Inflammatory macrophage treated with lipopolysaccharide for 1 hour (primary cell): ENCODE measurements around the gene CAP2.
A peak's percentile ranks its signal among the peaks of the same experiment; 100 is the strongest.

ENCODE experiments used
- DNase-seq, 2 donors: peaks; one replicate each; pipeline ENCODE4 v3.0.0-alpha.2; 2020 to 2022

CAP2 gene

GRCh38 chr6:17476511-17476910 is 83.1 kb downstream of the CAP2 start:
- no peak for DNase-seq

DNA sequence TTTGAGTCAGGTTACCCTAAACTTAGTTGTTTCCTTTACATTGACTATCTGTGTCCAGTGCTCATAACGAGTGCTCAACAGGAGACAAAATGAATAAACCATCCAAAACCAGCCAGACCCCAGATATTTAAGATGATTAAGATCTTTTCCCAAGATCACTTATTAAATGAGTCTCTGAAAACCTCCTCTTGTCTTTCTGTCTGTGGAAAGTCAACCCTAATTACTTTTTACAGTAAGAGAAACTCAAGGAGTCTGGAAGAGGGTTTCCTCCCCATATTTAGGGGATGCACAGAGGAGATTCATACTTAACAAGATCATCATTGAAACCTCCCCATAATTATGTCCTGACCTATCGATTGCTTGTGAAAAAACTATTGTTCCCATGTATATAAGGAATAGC is 84.0 kb downstream of the CAP2 start:
- no peak for DNase-seq

DNA sequence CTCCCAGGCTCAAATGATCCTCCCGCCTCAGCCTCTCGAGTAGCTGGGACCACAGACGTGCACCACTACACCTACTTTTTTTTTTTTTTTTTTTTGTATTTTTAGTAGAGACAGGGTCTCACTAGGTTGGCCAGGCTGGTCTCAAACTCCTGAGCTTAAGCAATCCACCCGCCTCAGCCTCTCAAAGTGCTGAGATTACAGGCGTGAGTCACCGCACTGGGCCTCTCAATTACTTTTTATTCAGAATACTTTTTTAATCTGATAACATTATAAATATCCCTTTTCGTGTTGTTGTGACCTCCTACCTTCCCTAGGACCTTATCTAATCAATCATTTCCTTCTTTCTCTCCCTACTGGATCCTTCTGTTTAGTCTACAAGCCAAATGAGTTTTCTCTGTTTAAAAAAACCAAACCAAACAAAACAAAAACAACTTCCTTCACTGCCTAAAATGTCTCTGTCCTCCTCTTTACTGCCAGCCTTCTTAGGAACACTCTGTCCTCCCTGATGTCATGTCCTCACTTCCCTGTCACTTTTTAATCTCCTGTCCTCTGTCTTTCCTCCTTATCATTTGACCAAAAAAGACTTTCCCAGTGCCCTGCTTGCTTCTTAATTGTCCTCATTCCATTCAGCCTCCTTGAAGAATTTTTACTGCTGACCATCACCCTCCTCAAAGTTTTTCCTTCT is 85.0 kb downstream of the CAP2 start:
- no peak for DNase-seq

GRCh38 chr6:17478946-17479345 is 85.6 kb downstream of the CAP2 start:
- DNase-seq = no peak

DNA sequence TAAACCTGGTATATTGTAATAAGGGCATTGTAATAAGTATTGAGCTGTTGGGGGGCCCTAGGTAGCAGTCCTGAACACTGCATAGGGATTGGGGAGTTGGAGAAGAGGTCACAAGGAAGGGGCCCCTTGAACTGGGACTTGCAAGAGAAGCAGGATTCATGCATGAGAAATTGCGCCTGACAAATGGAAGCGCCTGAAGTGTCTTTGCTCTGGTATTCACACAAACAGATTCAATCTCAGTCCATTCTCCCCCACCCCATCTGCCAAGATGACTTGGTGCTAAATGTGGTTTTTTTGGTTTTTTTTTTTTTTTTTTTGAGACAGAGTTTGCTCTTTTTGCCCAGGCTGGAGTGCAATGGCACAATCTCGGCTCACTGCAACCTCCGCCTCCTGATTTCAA is 87.1 kb downstream of the CAP2 start:
- no peak for DNase-seq

DNA sequence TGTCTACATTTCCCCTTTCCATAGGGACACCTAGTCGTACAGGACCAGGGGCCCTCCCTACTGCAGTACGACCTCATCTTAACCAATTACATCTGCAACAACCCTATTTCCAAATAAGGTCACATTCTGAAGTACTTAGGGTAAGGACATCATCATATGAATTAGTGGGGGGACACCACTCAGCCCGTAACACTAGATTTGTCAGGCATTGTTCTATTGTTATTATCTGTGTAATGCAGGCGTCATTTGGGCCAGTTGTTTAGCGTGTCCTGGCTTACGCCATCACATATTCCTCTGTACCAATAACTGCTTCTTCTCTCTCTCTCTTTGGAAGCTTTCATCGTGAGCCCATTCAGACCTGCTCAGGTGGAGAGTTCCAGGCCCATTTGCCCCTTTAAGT is 89.3 kb downstream of the CAP2 start:
- DNase-seq = no peak

GRCh38 chr6:17483391-17484016 is 90.1 kb downstream of the CAP2 start:
- no peak for DNase-seq

DNA sequence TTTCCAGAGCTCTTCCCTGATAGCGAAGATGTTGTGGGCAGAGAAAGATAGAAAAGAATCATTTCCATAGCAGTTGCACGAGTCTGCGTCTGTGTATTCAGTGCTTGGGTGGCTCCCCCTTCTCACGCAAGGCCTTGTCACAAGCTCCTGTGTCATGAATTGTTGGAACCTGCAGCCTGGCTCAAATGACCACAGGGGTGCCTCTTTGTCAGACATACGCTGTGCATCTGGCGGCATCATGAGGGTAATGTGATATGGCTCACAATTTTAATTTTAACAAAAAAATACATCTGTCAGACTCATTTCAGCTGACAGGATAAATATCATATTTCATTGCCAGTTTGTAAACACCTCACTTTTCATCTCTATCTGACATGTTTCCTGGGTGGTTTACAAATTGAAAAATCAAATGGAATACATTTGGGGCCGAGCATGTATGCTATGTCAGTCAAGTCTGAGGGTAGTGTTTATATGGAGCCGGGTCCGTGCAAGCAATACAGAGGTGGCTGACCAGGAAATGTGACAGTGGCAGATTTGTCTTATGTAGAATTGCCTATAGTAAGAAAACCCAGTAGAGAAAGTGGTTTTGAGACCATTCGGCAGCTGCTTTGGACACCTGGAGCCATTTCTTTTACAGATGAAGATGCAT is 90.9 kb downstream of the CAP2 start:
- DNase-seq = no peak

- DNase-seq = no peak
Observed at GRCh38 chr6:17485181-17485580, 91.8 kb downstream of the CAP2 start.

DNA sequence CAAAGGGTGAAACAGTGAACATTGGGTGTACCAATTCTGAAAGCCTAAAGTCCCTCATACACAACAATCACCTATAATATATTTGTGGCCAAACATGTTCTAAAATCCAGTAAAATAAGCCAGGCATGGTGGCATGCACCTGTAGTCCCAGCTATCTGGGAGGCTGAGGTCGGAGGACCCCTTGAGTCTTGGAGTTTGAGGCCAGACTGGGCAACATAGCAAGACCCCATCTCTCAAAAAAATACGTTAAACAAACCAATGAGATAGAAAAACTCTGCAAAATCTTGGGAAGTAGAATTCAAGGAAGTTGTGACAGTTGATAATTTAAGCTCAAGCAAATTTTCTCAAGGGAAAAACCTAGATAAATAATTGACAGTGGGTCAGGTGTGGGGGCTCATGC is 92.6 kb downstream of the CAP2 start:
- DNase-seq = no peak

- DNase-seq = no peak
Observed at GRCh38 chr6:17486680-17487079, 93.3 kb downstream of the CAP2 start.

GRCh38 chr6:17490724-17491123 is 97.3 kb downstream of the CAP2 start:
- no peak for DNase-seq

DNA sequence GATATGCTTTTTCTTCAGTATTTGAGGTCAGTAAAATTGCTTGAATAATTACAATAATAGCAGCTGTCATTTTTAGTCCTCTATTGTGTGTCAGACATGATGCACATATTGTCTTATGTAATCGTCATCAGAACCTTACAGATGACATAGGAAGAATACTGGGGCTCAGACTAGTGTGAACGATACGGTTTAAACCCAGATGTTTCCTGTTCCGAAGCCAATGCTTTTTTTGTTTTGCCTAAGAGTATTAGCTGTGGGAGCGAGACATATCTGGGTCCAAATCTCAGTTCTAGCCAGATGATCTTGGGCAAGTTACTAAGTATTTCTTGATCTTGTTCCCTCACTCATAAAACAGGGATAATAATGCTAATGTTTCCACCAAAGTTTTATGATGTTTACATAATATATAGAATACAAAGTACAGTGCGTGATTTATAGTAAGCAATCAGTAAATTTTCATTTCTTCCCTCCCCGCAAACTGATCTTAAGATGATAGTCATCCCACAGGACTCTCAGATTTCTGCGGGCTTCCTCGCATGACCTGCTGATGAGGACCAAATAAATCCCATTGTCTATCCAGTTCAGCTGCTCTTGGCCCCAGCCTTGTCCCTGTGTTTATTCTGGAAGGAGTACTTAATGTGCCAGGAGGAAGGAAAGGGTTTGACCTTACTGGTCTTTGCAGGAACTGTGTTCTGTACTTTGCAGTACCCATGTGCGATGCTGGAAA is 98.2 kb downstream of the CAP2 start:
- DNase-seq = no peak

GRCh38 chr6:17492350-17492749 is 99.0 kb downstream of the CAP2 start:
- no peak for DNase-seq

DNA sequence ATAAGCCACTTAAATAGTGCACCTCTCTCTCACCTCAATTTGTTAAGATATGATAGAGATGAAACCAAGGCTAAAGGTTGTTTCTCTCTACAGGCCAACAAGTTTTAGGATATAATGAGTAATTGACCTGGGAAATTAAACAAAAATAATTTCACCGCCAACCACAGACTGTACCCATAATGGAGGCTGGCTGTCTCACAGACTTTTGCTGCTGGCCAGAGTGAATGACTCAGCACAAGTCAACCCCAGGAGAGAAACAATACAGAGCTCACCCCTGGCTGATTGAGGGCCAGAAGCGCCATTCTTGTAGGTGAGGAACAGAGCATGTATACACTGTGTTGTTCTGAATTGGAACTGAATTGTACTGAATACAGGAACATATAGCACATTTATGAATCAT is 99.9 kb downstream of the CAP2 start:
- DNase-seq = no peak

GRCh38 chr6:17494177-17494576 is 100.8 kb downstream of the CAP2 start:
- no peak for DNase-seq

DNA sequence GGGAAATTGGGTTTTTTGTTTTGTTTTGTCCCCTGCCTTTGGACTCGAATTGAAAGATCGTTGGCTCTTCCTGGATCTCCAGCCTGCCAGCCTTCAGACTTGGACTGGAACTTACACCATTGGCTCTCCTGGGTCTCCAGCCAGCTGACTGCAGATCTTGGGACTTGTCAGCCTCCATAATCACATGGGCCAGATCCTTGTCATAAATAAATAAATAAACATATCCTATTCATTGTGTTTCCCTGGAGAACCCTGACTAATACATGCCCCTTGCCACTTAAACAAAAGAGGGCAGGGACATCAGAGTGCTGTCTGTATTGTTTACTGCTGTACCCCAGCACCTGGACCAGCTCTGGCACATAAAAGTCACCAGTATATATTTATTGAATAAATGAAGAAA is 101.5 kb downstream of the CAP2 start:
- DNase-seq = no peak

- DNase-seq = no peak
Observed at GRCh38 chr6:17497535-17498095, 104.2 kb downstream of the CAP2 start.

GRCh38 chr6:17501442-17501841 is 108.0 kb downstream of the CAP2 start:
- DNase-seq = no peak

GRCh38 chr6:17501982-17502704 is 108.7 kb downstream of the CAP2 start:
- DNase-seq = no peak

DNA sequence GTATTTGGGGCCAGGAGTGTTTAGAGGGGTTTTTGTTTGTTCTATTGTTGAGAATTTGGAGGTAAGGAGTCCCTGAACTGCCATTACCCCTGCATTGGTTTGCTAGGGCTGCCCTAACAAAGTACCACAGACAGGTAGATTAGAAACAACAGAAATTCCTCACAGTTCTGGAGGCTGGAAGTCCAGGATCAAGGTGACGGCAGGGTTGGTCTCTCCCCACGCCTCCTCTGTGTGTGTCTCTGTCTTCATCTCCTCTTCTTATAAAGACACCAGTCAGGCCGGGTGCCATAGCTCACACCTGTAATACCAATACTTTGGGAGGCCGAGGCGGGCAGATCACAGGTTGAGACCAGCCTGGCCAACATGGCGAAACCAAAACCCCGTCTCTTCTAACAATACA is 109.7 kb downstream of the CAP2 start:
- no peak for DNase-seq

GRCh38 chr6:17504005-17504404 is 110.6 kb downstream of the CAP2 start:
- no peak for DNase-seq

DNA sequence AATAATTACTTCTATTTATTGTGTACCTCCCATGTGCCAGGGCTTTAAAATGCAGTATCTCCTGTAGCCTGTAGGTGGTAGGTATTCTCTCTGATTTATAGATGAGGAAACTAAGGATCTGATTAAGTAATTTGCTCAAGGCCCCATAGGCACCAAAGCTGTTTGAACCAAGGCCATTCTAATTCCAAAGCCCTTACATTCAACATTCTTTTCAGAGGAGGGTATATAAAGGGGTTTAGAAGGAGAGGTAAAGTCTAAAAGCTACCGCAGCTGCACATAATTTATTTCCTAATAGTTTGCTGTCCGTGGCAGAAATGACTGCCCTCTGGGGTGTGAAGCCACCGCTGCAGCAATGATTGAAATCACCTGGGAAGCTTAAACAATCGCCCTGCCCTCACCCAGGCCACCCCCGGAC is 111.7 kb downstream of the CAP2 start:
- DNase-seq = peak in 1 of 2 donors; percentile 1
